ENCODE data around the gene RIC3.

Gene RIC3

GRCh38 chr11:8168485-8169257 lies at the start of gene RIC3:
TSS of gene RIC3 (minus strand) at chr11:8169025. CDS start at chr11:8168989, 36 bp downstream.
- Histone ChIP-seq H3K36me3 (no peaks in the 10 kb centered on the region), H3K27me3 (peaks cover 72% of the 10 kb centered on the region), H3K4me3 (ENCODE audit: low read depth in 1 of 2, low read length in 1 of 2) (no peak within 1 kb of the TSS), H3K27ac (no peak within 1 kb of the TSS), H3K4me1 (ENCODE audit: control insufficient read depth in 1 of 2, insufficient read depth in 1 of 2, low read depth in 1 of 2, low read length in 1 of 2) (no peaks in the 10 kb centered on the region), H3K9me3 (no peaks in the 10 kb centered on the region)
- TF ChIP-seq CTCF (IDR thresholded peaks at IDR 0.05): no peak

- no peaks in the 10 kb centered on the region for H3K36me3 ChIP-seq
- TF ChIP-seq CTCF (IDR thresholded peaks at IDR 0.05): no peak
- H3K4me3 ChIP-seq (ENCODE audit: low read depth in 1 of 2, low read length in 1 of 2): no peak overlapping the region
- no peaks in the 10 kb centered on the region for H3K27me3 ChIP-seq
- H3K4me1 ChIP-seq (ENCODE audit: control insufficient read depth in 1 of 2, insufficient read depth in 1 of 2, low read depth in 1 of 2, low read length in 1 of 2): no peaks in the 10 kb centered on the region
- H3K27ac ChIP-seq: no peak overlapping the region
- H3K9me3 ChIP-seq: no peaks in the 10 kb centered on the region
These were observed 49.6 kb upstream of the RIC3 start for GRCh38 chr11:8218409-8218808.

GRCh38 chr11:8217926-8218325 lies 49.1 kb upstream of the RIC3 start:
- Histone ChIP-seq H3K4me3 (ENCODE audit: low read depth in 1 of 2, low read length in 1 of 2) (no peak overlapping the region), H3K4me1 (ENCODE audit: control insufficient read depth in 1 of 2, insufficient read depth in 1 of 2, low read depth in 1 of 2, low read length in 1 of 2) (no peaks in the 10 kb centered on the region), H3K36me3 (no peaks in the 10 kb centered on the region), H3K9me3 (no peaks in the 10 kb centered on the region), H3K27ac (no peak overlapping the region), H3K27me3 (no peaks in the 10 kb centered on the region)
- TF ChIP-seq CTCF (IDR thresholded peaks at IDR 0.05): no peak

GRCh38 chr11:8217136-8217535 lies 48.3 kb upstream of the RIC3 start:
- Histone ChIP-seq H3K27me3 (no peaks in the 10 kb centered on the region), H3K9me3 (no peaks in the 10 kb centered on the region), H3K36me3 (no peaks in the 10 kb centered on the region), H3K27ac (no peak overlapping the region), H3K4me3 (ENCODE audit: low read depth in 1 of 2, low read length in 1 of 2) (no peak overlapping the region), H3K4me1 (ENCODE audit: control insufficient read depth in 1 of 2, insufficient read depth in 1 of 2, low read depth in 1 of 2, low read length in 1 of 2) (no peaks in the 10 kb centered on the region)
- TF ChIP-seq CTCF (IDR thresholded peaks at IDR 0.05): no peak

GRCh38 chr11:8213376-8213775 lies 44.6 kb upstream of the RIC3 start:
- H3K4me1 ChIP-seq (ENCODE audit: control insufficient read depth in 1 of 2, insufficient read depth in 1 of 2, low read depth in 1 of 2, low read length in 1 of 2): no peaks in the 10 kb centered on the region
- H3K36me3 ChIP-seq: no peaks in the 10 kb centered on the region
- no peak overlapping the region for H3K27ac ChIP-seq
- TF ChIP-seq CTCF (IDR thresholded peaks at IDR 0.05): no peak
- H3K27me3 ChIP-seq: peaks cover 8% of the 10 kb centered on the region
- H3K4me3 ChIP-seq (ENCODE audit: low read depth in 1 of 2, low read length in 1 of 2): no peak overlapping the region
- no peaks in the 10 kb centered on the region for H3K9me3 ChIP-seq
